GM23338 (cell line): ENCODE results near the gene KRTAP2-4. TPM values are rescaled to one million over a fixed set of nuclear protein-coding genes. Genes with fewer than 3 reads are reported as not detected.

ENCODE experiments used
- ATAC-seq: fragments of 200-7000 bp; cut with Tn5 transposase; 3 replicates; pipeline ENCODE4 v1.9.1; 2020
- DNase-seq: peaks from one replicate; pipeline ENCODE4 v3.0.0-alpha.2; 2015; ENCODE audit warnings: low spot score
- H2AFZ ChIP-seq: fragments of 200-600 bp; sonication (generic); 2 replicates; pipeline ENCODE4 v1.8.0; 2016; ENCODE audit warnings: antibody characterized with exemption, mild to moderate bottlenecking, moderate library complexity
- H3F3A ChIP-seq: fragments of 200-600 bp; sonication (generic); replicated peaks from 2 replicates; pipeline ENCODE4 v1.8.0; 2017; ENCODE audit warnings: antibody characterized with exemption, mixed run types, low read depth
- H3K27ac ChIP-seq: fragments of 200-600 bp; sonication (generic); 2 replicates; pipeline ENCODE4 v1.6.1; 2016; ENCODE audit warnings: low read depth
- H3K27me3 ChIP-seq: fragments of 200-600 bp; sonication (generic); 2 replicates; pipeline ENCODE4 v1.8.0; 2016; ENCODE audit warnings: mild to moderate bottlenecking, mixed run types, moderate library complexity; ENCODE audit not compliant: insufficient read depth
- H3K36me3 ChIP-seq: fragments of 200-600 bp; sonication (generic); 2 replicates; pipeline ENCODE4 v1.8.0; 2016; ENCODE audit warnings: mild to moderate bottlenecking; ENCODE audit not compliant: insufficient read depth
- H3K4me1 ChIP-seq: fragments of 200-600 bp; sonication (generic); 2 replicates; pipeline ENCODE4 v1.8.0; 2016; ENCODE audit warnings: mild to moderate bottlenecking, moderate library complexity; ENCODE audit not compliant: insufficient read depth
- H3K4me2 ChIP-seq: fragments of 200-600 bp; sonication (generic); 2 replicates; pipeline ENCODE4 v1.7.1; 2017; ENCODE audit warnings: mixed run types
- H3K4me3 ChIP-seq: fragments of 200-600 bp; sonication (generic); 2 replicates; pipeline ENCODE4 v1.6.1; 2016; ENCODE audit warnings: mixed run types
- H3K79me2 ChIP-seq: fragments of 200-600 bp; sonication (generic); replicated peaks from 2 replicates; pipeline ENCODE4 v1.8.0; 2017; ENCODE audit warnings: mild to moderate bottlenecking; ENCODE audit not compliant: insufficient read depth
- H3K9me2 ChIP-seq: fragments of 200-600 bp; sonication (generic); 2 replicates; pipeline ENCODE4 v1.8.0; 2017; ENCODE audit not compliant: insufficient read depth
- H4K20me1 ChIP-seq: fragments of 200-600 bp; sonication (generic); replicated peaks from 2 replicates; pipeline ENCODE4 v1.8.0; 2017; ENCODE audit warnings: mild to moderate bottlenecking; ENCODE audit not compliant: insufficient read depth
- H3K27ac Mint-ChIP-seq: 2 replicates; pipeline ENCODE4 v1.8.0; 2020; ENCODE audit warnings: inconsistent platforms, mild to moderate bottlenecking, moderate library complexity, mixed read lengths
- H3K27me3 Mint-ChIP-seq: 3 replicates; pipeline ENCODE4 v1.8.0; 2022; ENCODE audit warnings: low read depth, mild to moderate bottlenecking, moderate library complexity, mixed read lengths, inconsistent platforms; ENCODE audit not compliant: insufficient read depth, poor library complexity
- H3K36me3 Mint-ChIP-seq: 3 replicates; pipeline ENCODE4 v1.8.0; 2021; ENCODE audit warnings: low read depth, mild to moderate bottlenecking, inconsistent platforms, moderate library complexity, mixed read lengths
- H3K4me1 Mint-ChIP-seq: 3 replicates; pipeline ENCODE4 v1.8.0; 2020; ENCODE audit warnings: mild to moderate bottlenecking, inconsistent platforms, mixed read lengths
- H3K4me3 Mint-ChIP-seq: 3 replicates; pipeline ENCODE4 v1.8.0; 2021; ENCODE audit warnings: moderate library complexity, mild to moderate bottlenecking, inconsistent platforms, mixed read lengths
- H3K9me3 Mint-ChIP-seq: 3 replicates; pipeline ENCODE4 v1.8.0; 2020; ENCODE audit warnings: moderate library complexity, mild to moderate bottlenecking, inconsistent platforms, mixed read lengths
- CREB1 ChIP-seq: fragments of 250-450 bp; sonication (Bioruptor Pico); IDR thresholded peaks from 2 replicates; pipeline ENCODE4 v1.5.0; 2020; ENCODE audit warnings: low read depth, mild to moderate bottlenecking, moderate library complexity
- CTCF ChIP-seq, 2 experiments: fragments of 200-600 bp in 1 of 2; sonication (generic) in 1 of 2; conservative IDR thresholded peaks; 2 replicates each; pipeline versions ENCODE4 v1.5.1 to v1.6.1; 2016 to 2017; ENCODE audit warnings: antibody characterized with exemption in 2 of 2, low read depth in 2 of 2, mild to moderate bottlenecking in 2 of 2, moderate library complexity in 1 of 2
- ETS1 ChIP-seq: IDR thresholded peaks from 2 replicates; pipeline ENCODE4 v1.6.1; 2016; ENCODE audit warnings: antibody characterized with exemption
- EZH2 ChIP-seq: fragments of 200-600 bp; sonication (generic); IDR thresholded peaks from one replicate; pipeline ENCODE4 v1.8.0; 2017; ENCODE audit warnings: antibody characterized with exemption, mild to moderate bottlenecking, low read depth; ENCODE audit not compliant: unreplicated experiment
- EZH2phosphoT487 ChIP-seq: fragments of 200-600 bp; sonication (generic); IDR thresholded peaks from one replicate; pipeline ENCODE4 v1.8.1; 2018; ENCODE audit warnings: antibody characterized with exemption; ENCODE audit not compliant: unreplicated experiment
- JUNB ChIP-seq: IDR thresholded peaks from one replicate; pipeline ENCODE4 v1.6.1; 2016; ENCODE audit warnings: antibody characterized with exemption; ENCODE audit not compliant: unreplicated experiment
- NANOG ChIP-seq: IDR thresholded peaks from 2 replicates; pipeline ENCODE4 v1.6.1; 2016; ENCODE audit warnings: antibody characterized with exemption, borderline replicate concordance
- POLR2AphosphoS5 ChIP-seq: IDR thresholded peaks from 2 replicates; pipeline ENCODE4 v1.6.1; 2016; ENCODE audit warnings: antibody characterized with exemption, low read depth
- STAT1 ChIP-seq: IDR thresholded peaks from one replicate; pipeline ENCODE4 v1.6.1; 2016; ENCODE audit warnings: antibody characterized with exemption; ENCODE audit not compliant: unreplicated experiment
- ZNF114 ChIP-seq: fragments of 250-450 bp; sonication (Bioruptor Pico); IDR thresholded peaks from 2 replicates; pipeline ENCODE4 v1.5.0; 2020; ENCODE audit warnings: mild to moderate bottlenecking, moderate library complexity
- ZNF331 ChIP-seq: fragments of 250-450 bp; sonication (Bioruptor Pico); IDR thresholded peaks from 2 replicates; pipeline ENCODE4 v1.5.0; 2020; ENCODE audit warnings: low read depth, mild to moderate bottlenecking, moderate library complexity
- polyA plus RNA-seq: library from polyadenylated mRNA; unstranded; fragments of >200 nt; fragmentation: Nextera tagmentation; extraction: Ambion mirVana; gene quantifications from 2 replicates; pipeline ENCODE4 v1.2.1, GENCODE V29; 2016
- total RNA-seq: library from RNA; depleted of rRNA; stranded (reverse); fragments of >200 nt; shearing (Covaris generic); gene quantifications from 2 replicates; pipeline ENCODE4 v1.2.3, GENCODE V29; 2014
- TF ChIP-seq, protein P1 (sequence below): IDR thresholded peaks from one replicate; pipeline ENCODE4 v1.6.1; 2018; ENCODE audit warnings: antibody characterized with exemption; ENCODE audit not compliant: unreplicated experiment
- TF ChIP-seq, protein P2 (sequence below): fragments of 250-450 bp; sonication (Bioruptor Pico); IDR thresholded peaks from 2 replicates; pipeline ENCODE4 v1.5.0; 2020; ENCODE audit warnings: mild to moderate bottlenecking, moderate library complexity

The KRTAP2-4 gene
- total and polyA plus RNA-seq, 2 experiments from 2014 or later, result not detected

DNA sequence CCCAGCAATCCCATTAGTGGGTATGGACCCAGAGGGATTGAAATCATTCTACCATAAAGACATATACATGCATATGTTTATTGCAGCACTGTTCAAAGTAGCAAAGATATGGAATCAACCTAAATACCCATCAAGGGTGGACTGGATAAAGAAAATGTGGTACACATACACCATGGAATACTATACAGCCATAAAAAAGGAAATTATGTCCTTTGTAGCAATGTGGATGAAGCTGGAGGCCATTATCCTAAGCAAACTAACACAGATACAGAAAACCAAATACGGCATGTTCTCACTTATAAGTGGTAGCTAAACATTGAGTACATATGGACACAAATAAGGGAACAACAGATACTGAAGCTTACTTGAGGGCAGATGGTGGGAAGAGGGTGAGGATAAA lies 8.1 kb downstream of the KRTAP2-4 start:
- H3K4me1 ChIP-seq, result 0 out of 2 replicates have a peak, but pooled peaks cover 6% of the 10 kb centered on the region
- Mint-ChIP-seq H3K27ac (no peak overlapping the region), H3K9me3 (peaks cover 6% of the 10 kb centered on the region; the same call in 1 of the 3 replicates), H3K4me1 (peaks cover 6% of the 10 kb centered on the region), H3K27me3 (no peaks in the 10 kb centered on the region), H3K4me3 (no peak overlapping the region), H3K36me3 (0 out of 3 replicates have a peak, but pooled peaks cover 3% of the 10 kb centered on the region)
- no peak overlapping the region for H3K27ac ChIP-seq
- H3K4me3 ChIP-seq, result no peak overlapping the region
- H3K27me3 ChIP-seq, result no peaks in the 10 kb centered on the region
- H3K36me3 ChIP-seq, result no peaks in the 10 kb centered on the region
- no peak overlapping the region for H2AFZ ChIP-seq
- no peak for ATAC-seq
- DNase-seq, result no peak
- TF ChIP-seq CREB1 (CRISPR knock-in tag), result no peak
- TF ChIP-seq ETS1, result no peak
- no peak for TF ChIP-seq ZNF114 (CRISPR knock-in tag)
- TF ChIP-seq NANOG, result no peak
- TF ChIP-seq ZNF331 (CRISPR knock-in tag), result no peak
- TF ChIP-seq EZH2, result no peak
- no peak for TF ChIP-seq CTCF (conservative IDR thresholded peaks at IDR 0.05; ENCODE audit: low read depth in 2 of 2)
- TF ChIP-seq JUNB, result no peak
- no peak for TF ChIP-seq EZH2phosphoT487
- TF ChIP-seq POLR2AphosphoS5, result no peak
- TF ChIP-seq, protein P1, sequence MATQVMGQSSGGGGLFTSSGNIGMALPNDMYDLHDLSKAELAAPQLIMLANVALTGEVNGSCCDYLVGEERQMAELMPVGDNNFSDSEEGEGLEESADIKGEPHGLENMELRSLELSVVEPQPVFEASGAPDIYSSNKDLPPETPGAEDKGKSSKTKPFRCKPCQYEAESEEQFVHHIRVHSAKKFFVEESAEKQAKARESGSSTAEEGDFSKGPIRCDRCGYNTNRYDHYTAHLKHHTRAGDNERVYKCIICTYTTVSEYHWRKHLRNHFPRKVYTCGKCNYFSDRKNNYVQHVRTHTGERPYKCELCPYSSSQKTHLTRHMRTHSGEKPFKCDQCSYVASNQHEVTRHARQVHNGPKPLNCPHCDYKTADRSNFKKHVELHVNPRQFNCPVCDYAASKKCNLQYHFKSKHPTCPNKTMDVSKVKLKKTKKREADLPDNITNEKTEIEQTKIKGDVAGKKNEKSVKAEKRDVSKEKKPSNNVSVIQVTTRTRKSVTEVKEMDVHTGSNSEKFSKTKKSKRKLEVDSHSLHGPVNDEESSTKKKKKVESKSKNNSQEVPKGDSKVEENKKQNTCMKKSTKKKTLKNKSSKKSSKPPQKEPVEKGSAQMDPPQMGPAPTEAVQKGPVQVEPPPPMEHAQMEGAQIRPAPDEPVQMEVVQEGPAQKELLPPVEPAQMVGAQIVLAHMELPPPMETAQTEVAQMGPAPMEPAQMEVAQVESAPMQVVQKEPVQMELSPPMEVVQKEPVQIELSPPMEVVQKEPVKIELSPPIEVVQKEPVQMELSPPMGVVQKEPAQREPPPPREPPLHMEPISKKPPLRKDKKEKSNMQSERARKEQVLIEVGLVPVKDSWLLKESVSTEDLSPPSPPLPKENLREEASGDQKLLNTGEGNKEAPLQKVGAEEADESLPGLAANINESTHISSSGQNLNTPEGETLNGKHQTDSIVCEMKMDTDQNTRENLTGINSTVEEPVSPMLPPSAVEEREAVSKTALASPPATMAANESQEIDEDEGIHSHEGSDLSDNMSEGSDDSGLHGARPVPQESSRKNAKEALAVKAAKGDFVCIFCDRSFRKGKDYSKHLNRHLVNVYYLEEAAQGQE, result no peak
- TF ChIP-seq, protein P2, sequence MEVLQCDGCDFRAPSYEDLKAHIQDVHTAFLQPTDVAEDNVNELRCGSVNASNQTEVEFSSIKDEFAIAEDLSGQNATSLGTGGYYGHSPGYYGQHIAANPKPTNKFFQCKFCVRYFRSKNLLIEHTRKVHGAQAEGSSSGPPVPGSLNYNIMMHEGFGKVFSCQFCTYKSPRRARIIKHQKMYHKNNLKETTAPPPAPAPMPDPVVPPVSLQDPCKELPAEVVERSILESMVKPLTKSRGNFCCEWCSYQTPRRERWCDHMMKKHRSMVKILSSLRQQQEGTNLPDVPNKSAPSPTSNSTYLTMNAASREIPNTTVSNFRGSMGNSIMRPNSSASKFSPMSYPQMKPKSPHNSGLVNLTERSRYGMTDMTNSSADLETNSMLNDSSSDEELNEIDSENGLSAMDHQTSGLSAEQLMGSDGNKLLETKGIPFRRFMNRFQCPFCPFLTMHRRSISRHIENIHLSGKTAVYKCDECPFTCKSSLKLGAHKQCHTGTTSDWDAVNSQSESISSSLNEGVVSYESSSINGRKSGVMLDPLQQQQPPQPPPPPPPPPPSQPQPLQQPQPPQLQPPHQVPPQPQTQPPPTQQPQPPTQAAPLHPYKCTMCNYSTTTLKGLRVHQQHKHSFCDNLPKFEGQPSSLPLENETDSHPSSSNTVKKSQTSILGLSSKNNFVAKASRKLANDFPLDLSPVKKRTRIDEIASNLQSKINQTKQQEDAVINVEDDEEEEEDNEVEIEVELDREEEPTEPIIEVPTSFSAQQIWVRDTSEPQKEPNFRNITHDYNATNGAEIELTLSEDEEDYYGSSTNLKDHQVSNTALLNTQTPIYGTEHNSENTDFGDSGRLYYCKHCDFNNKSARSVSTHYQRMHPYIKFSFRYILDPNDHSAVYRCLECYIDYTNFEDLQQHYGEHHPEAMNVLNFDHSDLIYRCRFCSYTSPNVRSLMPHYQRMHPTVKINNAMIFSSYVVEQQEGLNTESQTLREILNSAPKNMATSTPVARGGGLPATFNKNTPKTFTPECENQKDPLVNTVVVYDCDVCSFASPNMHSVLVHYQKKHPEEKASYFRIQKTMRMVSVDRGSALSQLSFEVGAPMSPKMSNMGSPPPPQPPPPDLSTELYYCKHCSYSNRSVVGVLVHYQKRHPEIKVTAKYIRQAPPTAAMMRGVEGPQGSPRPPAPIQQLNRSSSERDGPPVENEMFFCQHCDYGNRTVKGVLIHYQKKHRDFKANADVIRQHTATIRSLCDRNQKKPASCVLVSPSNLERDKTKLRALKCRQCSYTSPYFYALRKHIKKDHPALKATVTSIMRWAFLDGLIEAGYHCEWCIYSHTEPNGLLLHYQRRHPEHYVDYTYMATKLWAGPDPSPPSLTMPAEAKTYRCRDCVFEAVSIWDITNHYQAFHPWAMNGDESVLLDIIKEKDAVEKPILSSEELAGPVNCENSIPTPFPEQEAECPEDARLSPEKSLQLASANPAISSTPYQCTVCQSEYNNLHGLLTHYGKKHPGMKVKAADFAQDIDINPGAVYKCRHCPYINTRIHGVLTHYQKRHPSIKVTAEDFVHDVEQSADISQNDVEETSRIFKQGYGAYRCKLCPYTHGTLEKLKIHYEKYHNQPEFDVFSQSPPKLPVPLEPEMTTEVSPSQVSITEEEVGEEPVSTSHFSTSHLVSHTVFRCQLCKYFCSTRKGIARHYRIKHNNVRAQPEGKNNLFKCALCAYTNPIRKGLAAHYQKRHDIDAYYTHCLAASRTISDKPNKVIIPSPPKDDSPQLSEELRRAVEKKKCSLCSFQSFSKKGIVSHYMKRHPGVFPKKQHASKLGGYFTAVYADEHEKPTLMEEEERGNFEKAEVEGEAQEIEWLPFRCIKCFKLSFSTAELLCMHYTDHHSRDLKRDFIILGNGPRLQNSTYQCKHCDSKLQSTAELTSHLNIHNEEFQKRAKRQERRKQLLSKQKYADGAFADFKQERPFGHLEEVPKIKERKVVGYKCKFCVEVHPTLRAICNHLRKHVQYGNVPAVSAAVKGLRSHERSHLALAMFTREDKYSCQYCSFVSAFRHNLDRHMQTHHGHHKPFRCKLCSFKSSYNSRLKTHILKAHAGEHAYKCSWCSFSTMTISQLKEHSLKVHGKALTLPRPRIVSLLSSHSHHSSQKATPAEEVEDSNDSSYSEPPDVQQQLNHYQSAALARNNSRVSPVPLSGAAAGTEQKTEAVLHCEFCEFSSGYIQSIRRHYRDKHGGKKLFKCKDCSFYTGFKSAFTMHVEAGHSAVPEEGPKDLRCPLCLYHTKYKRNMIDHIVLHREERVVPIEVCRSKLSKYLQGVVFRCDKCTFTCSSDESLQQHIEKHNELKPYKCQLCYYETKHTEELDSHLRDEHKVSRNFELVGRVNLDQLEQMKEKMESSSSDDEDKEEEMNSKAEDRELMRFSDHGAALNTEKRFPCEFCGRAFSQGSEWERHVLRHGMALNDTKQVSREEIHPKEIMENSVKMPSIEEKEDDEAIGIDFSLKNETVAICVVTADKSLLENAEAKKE (CRISPR knock-in tag), result no peak
- TF ChIP-seq STAT1, result no peak
- no peaks in the 10 kb centered on the region for H3F3A ChIP-seq
- no peaks in the 10 kb centered on the region for H3K79me2 ChIP-seq
- no peaks in the 10 kb centered on the region for H4K20me1 ChIP-seq
- H3K9me2 ChIP-seq, result no peaks in the 10 kb centered on the region
- no peak overlapping the region for H3K4me2 ChIP-seq
